SU-DHL-6 (cell line): ENCODE measurements around the gene HCCS.

Source experiments
- CTCF ChIP-seq: fragments of 200-600 bp; sonication (generic); IDR thresholded peaks from one replicate; pipeline ENCODE4 v1.5.1; 2017; ENCODE audit warnings: antibody characterized with exemption, mild to moderate bottlenecking, low read length, moderate library complexity; ENCODE audit not compliant: insufficient read depth, poor library complexity, severe bottlenecking
- EZH2phosphoT487 ChIP-seq: fragments of 200-600 bp; sonication (generic), shearing (Covaris generic); conservative IDR thresholded peaks from 2 replicates; pipeline ENCODE4 v1.6.1; 2018; ENCODE audit warnings: mild to moderate bottlenecking, antibody characterized with exemption, low read length, moderate library complexity, mixed read lengths

- TF ChIP-seq CTCF: no peak
- TF ChIP-seq EZH2phosphoT487: no peak
These were observed 21.3 kb upstream of the HCCS start for GRCh38 chrX:11089802-11090201.
